IPS-18a (cell line): Measurements from ENCODE around the gene SHBG.
"Not testable (repeated sequence)": the region's sequence is repeated elsewhere in the genome, so short reads cannot be mapped to it uniquely, and the experiment has no call there.

ENCODE experiments used
- H3K27ac ChIP-seq: one replicate; pipeline ENCODE4 v1.5.1; 2013; ENCODE audit warnings: low read length
- H3K27me3 ChIP-seq: one replicate; pipeline ENCODE4 v1.6.1; 2013; ENCODE audit warnings: mild to moderate bottlenecking, low read length; ENCODE audit not compliant: control insufficient read depth, insufficient read depth
- H3K36me3 ChIP-seq: one replicate; pipeline ENCODE4 v1.6.1; 2013; ENCODE audit warnings: low read depth, low read length; ENCODE audit not compliant: control insufficient read depth
- H3K4me1 ChIP-seq: one replicate; pipeline ENCODE4 v1.6.1; 2013; ENCODE audit warnings: low read depth, low read length; ENCODE audit not compliant: control insufficient read depth
- H3K4me3 ChIP-seq: one replicate; pipeline ENCODE4 v1.5.1; 2013; ENCODE audit warnings: low read length
- H3K9ac ChIP-seq: one replicate; pipeline ENCODE4 v1.6.1; 2013; ENCODE audit warnings: mild to moderate bottlenecking, low read length, moderate library complexity
- H3K9me3 ChIP-seq: one replicate; pipeline ENCODE4 v1.6.1; 2013; ENCODE audit warnings: low read depth, low read length; ENCODE audit not compliant: control insufficient read depth

The SHBG gene

GRCh38 chr17:7632492-7632894 lies 2.6 kb downstream of the SHBG start:
- Histone ChIP-seq H3K9ac (no peak overlapping the region), H3K9me3 (no peaks in the 10 kb centered on the region), H3K4me1 (peaks cover 8% of the 10 kb centered on the region), H3K4me3 (no peak overlapping the region), H3K36me3 (no peaks in the 10 kb centered on the region), H3K27ac (no peak overlapping the region), H3K27me3 (no peaks in the 10 kb centered on the region)

- no peak overlapping the region for H3K9ac ChIP-seq
These were observed 3.2 kb downstream of the SHBG start for GRCh38 chr17:7633093-7633492.

GRCh38 chr17:7634384-7634783 lies 4.4 kb downstream of the SHBG start:
- peaks cover 8% of the 10 kb centered on the region for H3K4me1 ChIP-seq
- no peaks in the 10 kb centered on the region for H3K9me3 ChIP-seq
- no peak overlapping the region for H3K4me3 ChIP-seq
- H3K27ac ChIP-seq: no peak overlapping the region
- no peak overlapping the region for H3K9ac ChIP-seq
- no peaks in the 10 kb centered on the region for H3K36me3 ChIP-seq
- no peaks in the 10 kb centered on the region for H3K27me3 ChIP-seq

More at GRCh38 chr17:7633093-7633492, 3.2 kb downstream of the SHBG start:
- Histone ChIP-seq H3K4me1 (peaks cover 8% of the 10 kb centered on the region), H3K4me3 (no peak overlapping the region), H3K27me3 (no peaks in the 10 kb centered on the region), H3K9me3 (no peaks in the 10 kb centered on the region), H3K27ac (no peak overlapping the region), H3K36me3 (no peaks in the 10 kb centered on the region)

- no peak overlapping the region for H3K27ac ChIP-seq
- H3K36me3 ChIP-seq: no peaks in the 10 kb centered on the region
- H3K9ac ChIP-seq: no peak overlapping the region
- H3K9me3 ChIP-seq: no peaks in the 10 kb centered on the region
- no peaks in the 10 kb centered on the region for H3K27me3 ChIP-seq
- peaks cover 8% of the 10 kb centered on the region for H3K4me1 ChIP-seq
- H3K4me3 ChIP-seq: no peak overlapping the region
These were observed 6.2 kb downstream of the SHBG start for GRCh38 chr17:7636163-7636562.

GRCh38 chr17:7640783-7641182 lies 10.8 kb downstream of the SHBG start:
- peaks cover 8% of the 10 kb centered on the region for H3K4me1 ChIP-seq
- no peak overlapping the region for H3K4me3 ChIP-seq

GRCh38 chr17:7641635-7642034 lies 11.7 kb downstream of the SHBG start:
- H3K27me3 ChIP-seq, H3K4me1 ChIP-seq, H3K4me3 ChIP-seq, H3K36me3 ChIP-seq, H3K9ac ChIP-seq, H3K27ac ChIP-seq, H3K9me3 ChIP-seq: not testable (repeated sequence)

More at GRCh38 chr17:7640783-7641182, 10.8 kb downstream of the SHBG start:
- no peak overlapping the region for H3K9ac ChIP-seq
- no peaks in the 10 kb centered on the region for H3K36me3 ChIP-seq
- no peaks in the 10 kb centered on the region for H3K9me3 ChIP-seq
- no peak overlapping the region for H3K27ac ChIP-seq
- H3K27me3 ChIP-seq: no peaks in the 10 kb centered on the region

GRCh38 chr17:7644775-7645174 lies 14.8 kb downstream of the SHBG start:
- no peak overlapping the region for H3K9ac ChIP-seq
- no peaks in the 10 kb centered on the region for H3K36me3 ChIP-seq
- H3K4me3 ChIP-seq: no peak overlapping the region
- H3K27me3 ChIP-seq: peaks cover under 1% of the 10 kb centered on the region
- no peaks in the 10 kb centered on the region for H3K4me1 ChIP-seq
- no peaks in the 10 kb centered on the region for H3K9me3 ChIP-seq
- no peak overlapping the region for H3K27ac ChIP-seq

GRCh38 chr17:7646457-7646856 lies 16.5 kb downstream of the SHBG start:
- H3K27me3 ChIP-seq: peaks cover 12% of the 10 kb centered on the region
- no peak overlapping the region for H3K9ac ChIP-seq
- no peaks in the 10 kb centered on the region for H3K36me3 ChIP-seq
- H3K9me3 ChIP-seq: no peaks in the 10 kb centered on the region
- H3K27ac ChIP-seq: no peak overlapping the region
- H3K4me3 ChIP-seq: no peak overlapping the region
- H3K4me1 ChIP-seq: peaks cover 7% of the 10 kb centered on the region

GRCh38 chr17:7647018-7647417 lies 17.1 kb downstream of the SHBG start:
- Histone ChIP-seq H3K9ac (no peak overlapping the region), H3K27ac (no peak overlapping the region), H3K4me3 (no peak overlapping the region), H3K9me3 (no peaks in the 10 kb centered on the region), H3K36me3 (no peaks in the 10 kb centered on the region), H3K4me1 (peaks cover 7% of the 10 kb centered on the region), H3K27me3 (peaks cover 16% of the 10 kb centered on the region)

- Histone ChIP-seq H3K4me1 (peaks cover 7% of the 10 kb centered on the region), H3K27ac (no peak within 1 kb of the TSS), H3K9ac (no peak within 1 kb of the TSS), H3K9me3 (no peaks in the 10 kb centered on the region), H3K27me3 (peaks cover 26% of the 10 kb centered on the region), H3K36me3 (no peaks in the 10 kb centered on the region), H3K4me3 (peak within 1 kb of the TSS; percentile 68)
These were observed 20.7 kb downstream of the SHBG start, which contains the start of gene ATP1B2 for GRCh38 chr17:7650509-7651096. Gene ATP1B2, plus strand, starts transcription at chr17:7650926. Its CDS starts 593 bp downstream, at chr17:7651519.

GRCh38 chr17:7651097-7651664 lies 21.2 kb downstream of the SHBG start:
- no peak overlapping the region for H3K9ac ChIP-seq
- peaks cover 26% of the 10 kb centered on the region for H3K27me3 ChIP-seq
- H3K4me1 ChIP-seq: peaks cover 7% of the 10 kb centered on the region
- no peaks in the 10 kb centered on the region for H3K9me3 ChIP-seq
- H3K4me3 ChIP-seq: peak overlapping the region; percentile 68
- no peaks in the 10 kb centered on the region for H3K36me3 ChIP-seq
- no peak overlapping the region for H3K27ac ChIP-seq
